Measurements from ENCODE around the gene FNBP1L. TPM values are rescaled to one million over a fixed set of nuclear protein-coding genes. Genes with fewer than 3 reads are reported as not detected.

Gene FNBP1L
- total and polyA plus RNA-seq, 2 experiments from 2014 or later = 56.3 to 132 TPM

- H3K9me2 ChIP-seq (ENCODE audit: insufficient read depth) = no peaks in the 10 kb centered on the region
- no peaks in the 10 kb centered on the region for H3K36me3 Mint-ChIP-seq (ENCODE audit: low read depth)
- no peak overlapping the region for H3K4me2 ChIP-seq
- TF ChIP-seq ZNF462 (CRISPR knock-in tag; IDR thresholded peaks at IDR 0.05) (no peak), ETS1 (IDR thresholded peaks at IDR 0.05) (no peak), ZNF114 (CRISPR knock-in tag; IDR thresholded peaks at IDR 0.05) (no peak), REST (IDR thresholded peaks at IDR 0.05; ENCODE audit: unreplicated experiment) (no peak), CREB1 (CRISPR knock-in tag; IDR thresholded peaks at IDR 0.05; ENCODE audit: low read depth) (no peak), EZH2 (IDR thresholded peaks at IDR 0.05; ENCODE audit: low read depth, unreplicated experiment) (no peak), CTCF (conservative IDR thresholded peaks at IDR 0.05; ENCODE audit: low read depth in 2 of 2) (no peak), STAT1 (IDR thresholded peaks at IDR 0.05; ENCODE audit: unreplicated experiment) (no peak), POLR2AphosphoS5 (IDR thresholded peaks at IDR 0.05; ENCODE audit: low read depth) (no peak), EZH2phosphoT487 (IDR thresholded peaks at IDR 0.05; ENCODE audit: unreplicated experiment) (no peak), ZNF331 (CRISPR knock-in tag; IDR thresholded peaks at IDR 0.05; ENCODE audit: low read depth) (no peak), NANOG (IDR thresholded peaks at IDR 0.05; ENCODE audit: borderline replicate concordance) (no peak), JUNB (IDR thresholded peaks at IDR 0.05; ENCODE audit: unreplicated experiment) (no peak)
- no peak overlapping the region for H3K27ac ChIP-seq (ENCODE audit: low read depth)
- H3K36me3 ChIP-seq (ENCODE audit: insufficient read depth) = no peaks in the 10 kb centered on the region
- H3K4me1 Mint-ChIP-seq = peaks cover 6% of the 10 kb centered on the region
- H3K9me3 Mint-ChIP-seq = no peaks in the 10 kb centered on the region
- H3K4me1 ChIP-seq (ENCODE audit: insufficient read depth) = no peaks in the 10 kb centered on the region
- DNase-seq (ENCODE audit: low spot score) (no peak), ATAC-seq (no peak)
- H4K20me1 ChIP-seq (replicated peaks; ENCODE audit: insufficient read depth) = no peaks in the 10 kb centered on the region
- H3K4me3 ChIP-seq = no peak overlapping the region
- no peaks in the 10 kb centered on the region for H3K27me3 Mint-ChIP-seq (ENCODE audit: insufficient read depth, low read depth, poor library complexity)
- no peaks in the 10 kb centered on the region for H3K27me3 ChIP-seq (ENCODE audit: insufficient read depth)
- no peaks in the 10 kb centered on the region for H3F3A ChIP-seq (replicated peaks; ENCODE audit: low read depth)
- H3K4me3 Mint-ChIP-seq = no peak overlapping the region
- no peak overlapping the region for H2AFZ ChIP-seq
- H3K79me2 ChIP-seq (replicated peaks; ENCODE audit: insufficient read depth) = no peaks in the 10 kb centered on the region
- H3K27ac Mint-ChIP-seq = no peak overlapping the region
Measured at GRCh38 chr1:93441589-93441988, 6.3 kb upstream of the FNBP1L start.
